KOPT-K1 (cell line): ENCODE data around the gene HIPK3.
"Not testable (repeated sequence)": the region's sequence is repeated elsewhere in the genome, so short reads cannot be mapped to it uniquely, and the experiment has no call there.

Experiments used
- H3K27ac ChIP-seq: fragments of 200-600 bp; sonication (generic); 2 replicates; pipeline ENCODE4 v1.5.1; 2016; ENCODE audit warnings: antibody characterized with exemption, mild to moderate bottlenecking, low read depth, low read length; ENCODE audit not compliant: poor library complexity, severe bottlenecking
- H3K36me3 ChIP-seq: fragments of 200-600 bp; sonication (generic); 2 replicates; pipeline ENCODE4 v1.5.1; 2017; ENCODE audit warnings: antibody characterized with exemption, mild to moderate bottlenecking, low read length, moderate library complexity; ENCODE audit not compliant: insufficient read depth
- H3K9me3 ChIP-seq: fragments of 200-600 bp; sonication (generic); 2 replicates; pipeline ENCODE4 v1.5.1; 2017; ENCODE audit warnings: antibody characterized with exemption, low read length, mild to moderate bottlenecking; ENCODE audit not compliant: insufficient read depth, poor library complexity, severe bottlenecking

The HIPK3 gene

GRCh38 chr11:33243654-33244053 lies 13.5 kb upstream of the HIPK3 start:
- not testable (repeated sequence) for H3K36me3 ChIP-seq, H3K27ac ChIP-seq, H3K9me3 ChIP-seq

DNA sequence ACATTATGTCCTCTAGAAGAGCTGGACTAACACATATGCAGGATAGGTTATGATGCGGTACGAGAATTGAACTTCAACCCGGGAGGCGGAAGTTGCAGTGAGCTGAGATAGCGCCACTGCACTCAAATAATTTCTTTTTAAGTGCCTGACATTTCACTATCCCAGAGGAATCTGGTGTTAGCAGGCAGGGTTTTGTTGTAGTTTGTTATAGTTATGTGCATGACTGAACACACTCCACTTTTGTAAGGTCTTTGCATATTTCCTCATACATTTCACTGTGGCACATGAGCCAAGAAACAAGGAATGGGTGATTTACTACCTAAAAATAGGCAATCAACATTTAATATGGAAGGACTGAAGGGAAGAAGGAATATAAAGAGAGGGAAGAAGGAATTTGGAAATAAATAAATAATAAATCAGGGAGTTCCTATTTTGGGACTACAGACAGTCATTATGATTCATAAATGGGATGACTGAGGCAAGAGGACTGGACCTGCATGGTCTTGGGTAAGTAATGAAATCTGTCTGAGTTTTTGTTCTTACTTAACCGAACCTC lies 8.7 kb upstream of the HIPK3 start:
- Histone ChIP-seq H3K36me3 (no peaks in the 10 kb centered on the region), H3K9me3 (no peaks in the 10 kb centered on the region)

DNA sequence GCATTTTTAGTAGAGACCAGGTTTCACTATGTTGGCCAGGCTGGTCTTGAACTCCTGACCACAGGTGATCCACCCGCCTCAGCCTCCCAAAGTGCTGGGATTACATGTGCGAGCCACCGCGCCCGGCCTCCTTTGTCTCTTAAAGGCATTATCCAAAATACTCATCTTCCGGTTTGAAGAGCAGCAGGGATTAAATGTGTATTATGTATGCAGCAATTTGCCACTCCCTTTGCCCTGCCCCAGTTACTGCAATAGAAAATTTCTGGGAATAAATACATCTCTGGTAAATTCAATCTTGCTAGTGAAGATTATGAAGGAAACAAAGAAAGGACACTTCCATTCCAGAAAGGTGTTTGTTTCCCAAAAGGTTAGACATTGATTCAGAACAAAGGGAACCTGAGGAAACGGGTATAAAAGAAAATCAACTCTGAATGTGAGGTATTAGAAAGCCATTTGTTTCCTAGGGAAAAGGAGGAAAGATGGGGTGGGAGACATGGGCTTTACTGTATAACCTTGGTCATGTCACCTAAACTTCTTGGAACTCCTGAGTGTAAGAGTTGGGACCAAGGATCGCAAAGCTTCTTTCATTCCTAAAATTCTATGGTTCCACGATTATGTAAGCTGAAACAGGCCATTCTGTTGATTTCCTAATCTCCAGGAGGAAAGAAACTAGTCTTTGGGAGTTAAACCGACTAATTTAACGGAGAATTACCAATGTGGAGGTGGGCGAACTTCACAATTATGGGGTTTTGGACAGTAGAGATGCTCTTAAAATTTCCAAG lies 959 bp upstream of the HIPK3 start:
- H3K9me3 ChIP-seq = no peaks in the 10 kb centered on the region
- peak overlapping the region; percentile 97 for H3K27ac ChIP-seq
- H3K36me3 ChIP-seq = no peaks in the 10 kb centered on the region

More for the DNA sequence above, 8.7 kb upstream of the HIPK3 start:
- no peak overlapping the region for H3K27ac ChIP-seq

DNA sequence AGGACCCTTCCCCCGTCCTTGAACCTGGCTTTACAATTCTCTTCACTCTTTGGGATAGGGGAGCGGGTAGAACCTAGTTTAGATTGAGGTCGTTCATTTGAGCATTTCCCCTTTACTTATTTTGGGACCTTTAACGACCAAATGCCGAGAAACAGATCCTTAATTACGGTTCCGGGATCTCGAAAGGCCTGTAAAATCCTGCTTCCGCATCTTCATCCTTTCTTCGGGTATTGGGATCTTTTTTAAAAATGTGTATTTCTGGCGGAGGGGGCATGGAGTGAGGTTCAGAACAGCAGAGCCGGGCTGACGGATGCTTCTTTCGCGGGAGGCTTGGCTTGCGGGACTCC lies 395 bp upstream of the HIPK3 start:
- H3K36me3 ChIP-seq = no peaks in the 10 kb centered on the region
- H3K9me3 ChIP-seq = no peaks in the 10 kb centered on the region
- H3K27ac ChIP-seq = peak overlapping the region; percentile 97

DNA sequence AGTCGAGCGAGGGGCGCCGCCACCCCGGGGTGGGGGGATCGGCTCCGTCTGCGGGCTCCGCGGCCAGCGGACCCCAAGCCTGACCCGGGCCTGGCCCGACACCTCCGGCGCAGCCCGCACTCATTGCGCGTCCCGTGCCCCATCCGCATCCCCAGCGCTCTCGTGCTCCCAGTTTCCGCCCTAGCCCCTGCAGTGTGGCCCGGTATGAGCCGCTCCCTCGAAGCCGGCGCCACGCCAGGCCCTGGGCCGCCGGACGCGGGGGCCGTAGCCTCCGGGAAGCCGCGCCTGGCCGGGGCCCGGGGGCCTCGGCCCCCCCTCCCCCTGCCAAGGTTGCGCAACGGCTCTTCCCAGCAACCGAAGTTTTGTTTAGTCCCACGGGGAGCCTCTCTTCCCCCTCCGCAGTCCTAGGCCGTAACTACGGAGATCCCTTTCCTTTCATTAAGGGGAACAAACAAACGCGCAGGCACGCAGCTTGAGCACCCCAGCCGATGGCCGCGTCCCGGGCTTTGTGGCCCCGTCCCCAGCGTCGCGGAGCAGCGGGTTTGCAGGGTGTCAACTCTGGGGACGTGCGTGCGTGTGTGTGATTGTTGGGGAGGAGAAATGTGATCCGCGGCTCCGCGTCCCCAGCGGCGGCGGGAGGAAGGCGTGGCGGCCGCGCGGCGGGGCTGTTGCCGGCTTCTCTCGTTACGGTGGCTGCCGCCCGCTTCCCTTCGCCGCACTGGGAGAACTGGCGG lies 883 bp downstream of the HIPK3 start:
- Histone ChIP-seq H3K36me3 (no peaks in the 10 kb centered on the region), H3K9me3 (no peaks in the 10 kb centered on the region), H3K27ac (peak overlapping the region; percentile 97)

GRCh38 chr11:33258631-33259205 lies 1.5 kb downstream of the HIPK3 start:
- Histone ChIP-seq H3K36me3 (no peaks in the 10 kb centered on the region), H3K9me3 (no peaks in the 10 kb centered on the region), H3K27ac (peak overlapping the region; percentile 97)

GRCh38 chr11:33259869-33260268 lies 2.7 kb downstream of the HIPK3 start:
- H3K27ac ChIP-seq = no peak overlapping the region
- no peaks in the 10 kb centered on the region for H3K9me3 ChIP-seq
- H3K36me3 ChIP-seq = no peaks in the 10 kb centered on the region

- H3K36me3 ChIP-seq, H3K9me3 ChIP-seq: not testable (repeated sequence)
Observed at GRCh38 chr11:33261350-33261749, 4.2 kb downstream of the HIPK3 start.

GRCh38 chr11:33262011-33262645 lies 4.9 kb downstream of the HIPK3 start:
- H3K27ac ChIP-seq = no peak overlapping the region
- no peaks in the 10 kb centered on the region for H3K9me3 ChIP-seq
- H3K36me3 ChIP-seq = no peaks in the 10 kb centered on the region

More at GRCh38 chr11:33261350-33261749, 4.2 kb downstream of the HIPK3 start:
- not testable (repeated sequence) for H3K27ac ChIP-seq

- Histone ChIP-seq H3K36me3 (no peaks in the 10 kb centered on the region), H3K27ac (no peak overlapping the region), H3K9me3 (no peaks in the 10 kb centered on the region)
Observed at GRCh38 chr11:33263549-33263948, 6.4 kb downstream of the HIPK3 start.

GRCh38 chr11:33264926-33265325 lies 7.7 kb downstream of the HIPK3 start:
- Histone ChIP-seq H3K36me3 (no peaks in the 10 kb centered on the region), H3K27ac (no peak overlapping the region), H3K9me3 (no peaks in the 10 kb centered on the region)

- Histone ChIP-seq H3K27ac (no peak overlapping the region), H3K9me3 (no peaks in the 10 kb centered on the region), H3K36me3 (no peaks in the 10 kb centered on the region)
Observed at GRCh38 chr11:33266393-33267215, 9.4 kb downstream of the HIPK3 start.

GRCh38 chr11:33268945-33269540 lies 11.9 kb downstream of the HIPK3 start:
- no peak overlapping the region for H3K27ac ChIP-seq
- H3K36me3 ChIP-seq = no peaks in the 10 kb centered on the region
- H3K9me3 ChIP-seq = no peaks in the 10 kb centered on the region

DNA sequence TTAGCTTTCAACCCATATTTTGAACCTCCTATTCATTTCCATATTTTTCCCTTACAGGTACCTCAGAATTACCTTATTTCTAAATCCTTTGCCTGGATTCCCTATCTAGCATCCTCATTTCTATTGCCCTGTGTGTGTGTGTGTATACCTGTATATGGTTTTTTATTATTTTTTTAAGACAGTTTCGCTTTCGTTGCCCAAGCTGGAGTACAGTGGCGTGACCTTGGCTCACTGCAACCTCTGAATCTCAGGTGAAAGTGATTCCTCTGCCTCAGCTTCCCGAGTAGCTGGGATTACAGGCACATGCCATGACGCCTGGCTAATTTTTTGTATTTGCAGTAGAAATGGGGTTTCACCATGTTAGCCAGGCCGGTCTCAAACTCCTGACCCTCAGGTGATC lies 12.6 kb downstream of the HIPK3 start:
- Histone ChIP-seq H3K9me3 (no peaks in the 10 kb centered on the region), H3K27ac (no peak overlapping the region), H3K36me3 (no peaks in the 10 kb centered on the region)
